WTC11 (cell line): ENCODE data around the gene PI4KA. TPM values are rescaled to one million over a fixed set of nuclear protein-coding genes. Genes with fewer than 3 reads are reported as not detected.

ENCODE experiments used
- ATAC-seq: fragments of 200-7000 bp; cut with Tn5 transposase; 2 replicates; pipeline ENCODE4 v1.10.0; 2021; ENCODE audit warnings: mild to moderate bottlenecking, moderate library complexity
- CTCF ChIA-PET: fragments of 300-600 bp; sonication (Branson Sonifier 250); formaldehyde crosslinking; loops from one replicate; lab custom pipeline; 2021; ENCODE audit warnings: antibody characterized with exemption; lab: Charles Lee
- POLR2A ChIA-PET: fragments of 350-600 bp; sonication (Branson Sonifier 250); formaldehyde crosslinking; loops from one replicate; lab custom pipeline; 2021; ENCODE audit warnings: antibody characterized with exemption; lab: Charles Lee
- DNase-seq: peaks from one replicate; pipeline ENCODE4 v3.0.0; 2021; ENCODE audit warnings: low spot score
- H3K27ac Mint-ChIP-seq: 2 replicates; pipeline ENCODE4 v1.8.0; 2021; ENCODE audit warnings: mixed read lengths
- H3K27me3 Mint-ChIP-seq: 2 replicates; pipeline ENCODE4 v1.8.0; 2021; ENCODE audit warnings: low read depth, mild to moderate bottlenecking, moderate library complexity, mixed read lengths
- H3K36me3 Mint-ChIP-seq: 2 replicates; pipeline ENCODE4 v1.8.0; 2021; ENCODE audit warnings: mixed read lengths
- H3K4me1 Mint-ChIP-seq: 2 replicates; pipeline ENCODE4 v1.8.0; 2022; ENCODE audit warnings: mixed read lengths
- H3K4me3 Mint-ChIP-seq: 2 replicates; pipeline ENCODE4 v1.8.0; 2021; ENCODE audit warnings: mild to moderate bottlenecking, moderate library complexity, mixed read lengths
- H3K9me3 Mint-ChIP-seq: 2 replicates; pipeline ENCODE4 v1.8.0; 2021; ENCODE audit warnings: mixed read lengths
- AFF4 ChIP-seq: sonication (generic); formaldehyde crosslinking; IDR thresholded peaks from 2 replicates; pipeline ENCODE4 v1.8.1; 2023; ENCODE audit warnings: mild to moderate bottlenecking, missing genetic modification reagents, borderline replicate concordance
- ATF2 ChIP-seq: sonication (generic); formaldehyde crosslinking; IDR thresholded peaks from 2 replicates; pipeline ENCODE4 v1.8.1; 2022; ENCODE audit warnings: low read depth, missing genetic modification reagents, borderline replicate concordance
- ATF3 ChIP-seq: sonication (generic); formaldehyde crosslinking; conservative IDR thresholded peaks from 2 replicates; pipeline ENCODE4 v1.8.1; 2022; ENCODE audit warnings: mild to moderate bottlenecking, missing genetic modification reagents
- E2F4 ChIP-seq: sonication (generic); formaldehyde crosslinking; IDR thresholded peaks from 2 replicates; pipeline ENCODE4 v1.8.1; 2022; ENCODE audit warnings: low read depth, mild to moderate bottlenecking, moderate library complexity, missing genetic modification reagents, borderline replicate concordance
- GTF2I ChIP-seq: fragments of 250-450 bp; sonication (Bioruptor Pico); conservative IDR thresholded peaks from 2 replicates; pipeline ENCODE4 v1.4.0; 2021; ENCODE audit warnings: mild to moderate bottlenecking
- JAZF1 ChIP-seq: fragments of 250-450 bp; sonication (Bioruptor Pico); IDR thresholded peaks from 2 replicates; pipeline ENCODE4 v1.9.0; 2021; ENCODE audit warnings: moderate library complexity, mild to moderate bottlenecking, inconsistent platforms
- KAT7 ChIP-seq: sonication (generic); formaldehyde crosslinking; IDR thresholded peaks from 2 replicates; pipeline ENCODE4 v1.8.1; 2023; ENCODE audit warnings: missing genetic modification reagents, mild to moderate bottlenecking, borderline replicate concordance
- NFE2L1 ChIP-seq: sonication (generic); formaldehyde crosslinking; IDR thresholded peaks from 2 replicates; pipeline ENCODE4 v1.8.1; 2023; ENCODE audit warnings: missing genetic modification reagents
- NFYB ChIP-seq: sonication (generic); formaldehyde crosslinking; conservative IDR thresholded peaks from 2 replicates; pipeline ENCODE4 v1.8.0; 2022; ENCODE audit warnings: low read depth, missing genetic modification reagents
- NR1H2 ChIP-seq: sonication (generic); formaldehyde crosslinking; IDR thresholded peaks from 2 replicates; pipeline ENCODE4 v1.9.0; 2021; ENCODE audit warnings: mild to moderate bottlenecking, moderate library complexity, missing genetic modification reagents
- NR2C2 ChIP-seq: sonication (generic); formaldehyde crosslinking; IDR thresholded peaks from 2 replicates; pipeline ENCODE4 v1.8.0; 2022; ENCODE audit warnings: mild to moderate bottlenecking, missing genetic modification reagents
- PREB ChIP-seq: sonication (generic); formaldehyde crosslinking; IDR thresholded peaks from 2 replicates; pipeline ENCODE4 v1.8.1; 2022; ENCODE audit warnings: mild to moderate bottlenecking, missing genetic modification reagents, moderate library complexity, borderline replicate concordance
- RORB ChIP-seq: fragments of 250-450 bp; sonication (Bioruptor Pico); IDR thresholded peaks from 2 replicates; pipeline ENCODE4 v1.9.0; 2021; ENCODE audit warnings: mild to moderate bottlenecking
- SOX15 ChIP-seq: fragments of 250-450 bp; sonication (Bioruptor Pico); IDR thresholded peaks from 2 replicates; pipeline ENCODE4 v1.9.0; 2021; ENCODE audit warnings: mild to moderate bottlenecking
- SP1 ChIP-seq: sonication (generic); formaldehyde crosslinking; conservative IDR thresholded peaks from 2 replicates; pipeline ENCODE4 v1.8.1; 2022; ENCODE audit warnings: missing genetic modification reagents
- TEAD4 ChIP-seq: sonication (generic); formaldehyde crosslinking; IDR thresholded peaks from 2 replicates; pipeline ENCODE4 v1.8.0; 2022; ENCODE audit warnings: mild to moderate bottlenecking, missing genetic modification reagents
- USF1 ChIP-seq: sonication (generic); formaldehyde crosslinking; IDR thresholded peaks from 2 replicates; pipeline ENCODE4 v1.8.0; 2022; ENCODE audit warnings: mild to moderate bottlenecking, missing genetic modification reagents
- ZBTB43 ChIP-seq: sonication (generic); formaldehyde crosslinking; IDR thresholded peaks from 2 replicates; pipeline ENCODE4 v1.8.1; 2023; ENCODE audit warnings: mild to moderate bottlenecking, missing genetic modification reagents
- ZNF138 ChIP-seq: sonication (generic); formaldehyde crosslinking; conservative IDR thresholded peaks from 2 replicates; pipeline ENCODE4 v1.8.1; 2022; ENCODE audit warnings: mild to moderate bottlenecking, moderate library complexity, missing genetic modification reagents
- ZNF512 ChIP-seq: sonication (generic); formaldehyde crosslinking; IDR thresholded peaks from 2 replicates; pipeline ENCODE4 v1.8.1; 2022; ENCODE audit warnings: missing genetic modification reagents, borderline replicate concordance
- total RNA-seq: library from RNA; stranded (reverse); gene quantifications from 3 replicates; pipeline ENCODE4 v1.2.3, GENCODE V29; 2021

PI4KA gene
- total RNA-seq, 1 experiment from 2014 or later = 45.5 TPM

- ChIA-PET POLR2A (no interaction called here), CTCF (interaction anchor here (1.2 kb wide), 1 partner anchor 214 kb away, joined by 3 read pairs; no protein-coding TSS in a partner anchor)
- Mint-ChIP-seq H3K27ac (no peak overlapping the region), H3K36me3 (peaks cover 5% of the 10 kb centered on the region; the same call in 1 of the 2 replicates), H3K4me3 (no peak overlapping the region), H3K4me1 (peaks cover 3% of the 10 kb centered on the region; the same call in 1 of the 2 replicates), H3K27me3 (no peaks in the 10 kb centered on the region), H3K9me3 (no peaks in the 10 kb centered on the region)
- DNase-seq = no peak
- no peak for ATAC-seq
- no peak for TF ChIP-seq NFYB
- no peak for TF ChIP-seq TEAD4 (CRISPR knock-in tag)
- no peak for TF ChIP-seq GTF2I
- TF ChIP-seq NFE2L1 (CRISPR knock-in tag) = no peak
- no peak for TF ChIP-seq RORB
- no peak for TF ChIP-seq SP1
- no peak for TF ChIP-seq NR1H2 (CRISPR knock-in tag)
- TF ChIP-seq E2F4 = no peak
- TF ChIP-seq USF1 (CRISPR knock-in tag) = no peak
- no peak for TF ChIP-seq SOX15 (CRISPR knock-in tag)
- no peak for TF ChIP-seq ZNF138
- no peak for TF ChIP-seq PREB (CRISPR knock-in tag)
- no peak for TF ChIP-seq ZNF512 (CRISPR knock-in tag)
- no peak for TF ChIP-seq AFF4 (CRISPR knock-in tag)
Measured at GRCh38 chr22:20889025-20889704, 30.6 kb upstream of the PI4KA start.

GRCh38 chr22:20887375-20887774 is 28.8 kb upstream of the PI4KA start:
- POLR2A ChIA-PET = no interaction called here
- CTCF ChIA-PET = no interaction called here
- H3K27ac Mint-ChIP-seq = no peak overlapping the region
- H3K4me1 Mint-ChIP-seq = peaks cover 3% of the 10 kb centered on the region; the same call in 1 of the 2 replicates
- no peaks in the 10 kb centered on the region for H3K9me3 Mint-ChIP-seq
- no peak for ATAC-seq
- DNase-seq = no peak
- no peak overlapping the region for H3K4me3 Mint-ChIP-seq
- no peaks in the 10 kb centered on the region for H3K27me3 Mint-ChIP-seq
- H3K36me3 Mint-ChIP-seq = peaks cover 11% of the 10 kb centered on the region; the same call in 1 of the 2 replicates
- TF ChIP-seq KAT7 (no peak), ATF2 (CRISPR knock-in tag) (no peak), ZBTB43 (CRISPR knock-in tag) (no peak), JAZF1 (CRISPR knock-in tag) (no peak), NR2C2 (CRISPR knock-in tag) (no peak), ATF3 (CRISPR knock-in tag) (no peak)
